ENCODE data around the gene C3orf70.

C3orf70 gene

DNA sequence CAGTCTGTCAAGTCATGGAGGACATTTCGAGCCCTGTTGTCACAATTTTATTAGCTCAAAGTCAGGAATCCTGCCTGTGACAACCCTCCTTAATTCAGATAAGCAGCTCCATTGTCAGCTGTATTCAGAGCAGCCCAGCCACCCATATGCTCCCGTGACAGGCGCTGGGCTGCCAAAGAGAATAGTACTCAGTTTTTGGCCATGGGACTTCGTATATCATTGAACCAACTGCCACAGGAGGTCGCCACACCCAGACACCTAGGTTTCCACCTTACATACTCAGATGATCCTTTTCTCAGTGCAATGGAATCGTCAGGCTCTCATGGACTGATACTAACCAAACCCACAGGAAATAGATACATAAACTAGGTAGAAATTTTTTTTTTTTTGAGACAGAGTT lies 100.2 kb downstream of the C3orf70 start:
- TF ChIP-seq ZNF169 (tag by site-specific recombination; IDR thresholded peaks at IDR 0.05): no peak
- TF ChIP-seq ZNF16 (tag by site-specific recombination; IDR thresholded peaks at IDR 0.05; ENCODE audit: low read depth): no peak
- no peak for TF ChIP-seq ZNF561 (tag by site-specific recombination; IDR thresholded peaks at IDR 0.05; ENCODE audit: borderline replicate concordance)
- no peak for TF ChIP-seq ZNF433 (tag by site-specific recombination; IDR thresholded peaks at IDR 0.05; ENCODE audit: low read depth)
- no peak for TF ChIP-seq ZBTB1 (tag by site-specific recombination; IDR thresholded peaks at IDR 0.05)
- TF ChIP-seq ZBTB8A (tag by site-specific recombination; IDR thresholded peaks at IDR 0.05): no peak
- no peak for TF ChIP-seq ZNF514 (tag by site-specific recombination; IDR thresholded peaks at IDR 0.05)
- no peak for TF ChIP-seq ZNF776 (tag by site-specific recombination; IDR thresholded peaks at IDR 0.05; ENCODE audit: borderline replicate concordance)
- no peak for TF ChIP-seq ZNF23 (tag by site-specific recombination; IDR thresholded peaks at IDR 0.05; ENCODE audit: borderline replicate concordance)
- no peak for TF ChIP-seq ZNF670 (tag by site-specific recombination; IDR thresholded peaks at IDR 0.05; ENCODE audit: low read depth)
- no peak for TF ChIP-seq BCL11A (tag by site-specific recombination; IDR thresholded peaks at IDR 0.05; ENCODE audit: low read depth)
- Histone ChIP-seq H3K4me3 (ENCODE audit: low read depth, low read length) (no peak overlapping the region), H3K9me3 (ENCODE audit: control insufficient read depth, insufficient read depth, low read depth, low read length) (no peaks in the 10 kb centered on the region), H3K27ac (ENCODE audit: extremely low read depth, low read depth, low read length) (no peak overlapping the region), H3K36me3 (ENCODE audit: control insufficient read depth in 2 of 2, insufficient read depth in 1 of 2, low read length in 2 of 2) (peaks cover 0 to 46% of the 10 kb centered on the region in 2 experiments; a peak in 2 of 3 replicates), H3K4me1 (ENCODE audit: control insufficient read depth, insufficient read depth, low read length) (no peaks in the 10 kb centered on the region)
- POLR2A ChIA-PET: no interaction called here
- CTCF ChIA-PET: no interaction called here

DNA sequence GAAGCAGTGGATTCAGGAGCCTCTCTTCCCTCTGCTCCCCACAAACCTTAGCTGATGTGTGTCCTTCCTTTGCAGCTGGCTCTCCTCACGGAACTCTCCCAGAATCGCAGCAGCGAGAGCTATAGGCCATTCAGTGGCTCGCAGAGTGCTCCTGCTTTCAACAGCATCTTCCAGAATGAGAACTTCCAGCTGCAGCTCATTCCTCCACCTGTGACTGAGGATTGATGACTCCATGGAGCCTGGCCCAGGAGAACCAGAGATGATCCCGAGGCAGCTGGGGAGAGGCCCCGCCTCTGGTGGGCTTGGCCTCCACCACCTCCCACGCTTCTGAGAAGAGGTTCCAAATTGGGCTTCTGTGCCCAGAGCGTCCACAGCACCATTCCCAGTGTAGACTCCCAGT lies 101.1 kb downstream of the C3orf70 start:
- CTCF ChIA-PET: no interaction called here
- no peaks in the 10 kb centered on the region for H3K9me3 ChIP-seq (ENCODE audit: control insufficient read depth, insufficient read depth, low read depth, low read length)
- H3K4me3 ChIP-seq (ENCODE audit: low read depth, low read length): no peak overlapping the region
- H3K36me3 ChIP-seq (ENCODE audit: control insufficient read depth in 2 of 2, insufficient read depth in 1 of 2, low read length in 2 of 2): peaks cover 0 to 46% of the 10 kb centered on the region in 2 experiments; a peak in 2 of 3 replicates
- POLR2A ChIA-PET: no interaction called here
- TF ChIP-seq ZNF514 (tag by site-specific recombination; IDR thresholded peaks at IDR 0.05) (no peak), ZNF175 (tag by site-specific recombination; IDR thresholded peaks at IDR 0.05) (no peak), ZNF16 (tag by site-specific recombination; IDR thresholded peaks at IDR 0.05; ENCODE audit: low read depth) (no peak), ZNF843 (tag by site-specific recombination; IDR thresholded peaks at IDR 0.05) (no peak), ZBTB48 (tag by site-specific recombination; IDR thresholded peaks at IDR 0.05) (no peak), ZNF311 (tag by site-specific recombination; IDR thresholded peaks at IDR 0.05; ENCODE audit: borderline replicate concordance) (no peak), ZNF146 (tag by site-specific recombination; IDR thresholded peaks at IDR 0.05) (no peak), ZNF768 (tag by site-specific recombination; IDR thresholded peaks at IDR 0.05) (no peak), ZFP41 (tag by site-specific recombination; IDR thresholded peaks at IDR 0.05; ENCODE audit: borderline replicate concordance) (no peak), SETDB1 (IDR thresholded peaks at IDR 0.05; ENCODE audit: insufficient read length, low read length) (no peak), ZNF184 (tag by site-specific recombination; IDR thresholded peaks at IDR 0.05) (no peak), SP2 (tag by site-specific recombination; IDR thresholded peaks at IDR 0.05) (no peak), OVOL3 (tag by site-specific recombination; IDR thresholded peaks at IDR 0.05) (no peak), HOXD13 (CRISPR knock-in tag; IDR thresholded peaks at IDR 0.05; ENCODE audit: borderline replicate concordance) (no peak)
- no peaks in the 10 kb centered on the region for H3K4me1 ChIP-seq (ENCODE audit: control insufficient read depth, insufficient read depth, low read length)
- H3K27ac ChIP-seq (ENCODE audit: extremely low read depth, low read depth, low read length): no peak overlapping the region

DNA sequence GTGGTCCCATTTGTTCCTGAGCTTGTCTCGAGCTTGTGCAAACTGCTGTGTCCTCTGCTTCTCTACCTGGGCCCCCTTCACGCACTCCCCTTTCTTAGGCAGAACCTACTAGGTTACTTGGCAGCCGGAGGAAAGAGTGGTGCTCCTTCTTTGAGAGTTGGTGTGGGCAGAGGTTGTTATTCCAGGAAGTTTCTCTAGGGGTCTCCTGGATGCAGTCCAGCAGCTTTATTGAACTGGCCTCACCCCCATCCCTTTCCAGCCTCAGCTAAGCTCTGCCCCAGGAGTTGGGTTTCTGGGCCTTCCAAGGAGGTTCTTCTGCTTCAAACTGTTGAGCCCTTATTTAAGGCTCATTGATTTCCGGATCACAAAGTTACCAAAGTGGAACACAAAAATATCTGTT lies 103.2 kb downstream of the C3orf70 start:
- H3K27ac ChIP-seq (ENCODE audit: extremely low read depth, low read depth, low read length): no peak overlapping the region
- H3K9me3 ChIP-seq (ENCODE audit: control insufficient read depth, insufficient read depth, low read depth, low read length): no peaks in the 10 kb centered on the region
- POLR2A ChIA-PET: no interaction called here
- H3K36me3 ChIP-seq (ENCODE audit: control insufficient read depth in 2 of 2, insufficient read depth in 1 of 2, low read length in 2 of 2): peaks cover 0 to 46% of the 10 kb centered on the region in 2 experiments; a peak in 2 of 3 replicates
- H3K4me1 ChIP-seq (ENCODE audit: control insufficient read depth, insufficient read depth, low read length): no peaks in the 10 kb centered on the region
- TF ChIP-seq ZNF785 (tag by site-specific recombination; IDR thresholded peaks at IDR 0.05) (no peak), ZNF366 (tag by site-specific recombination; conservative IDR thresholded peaks at IDR 0.05) (no peak), ZNF302 (tag by site-specific recombination; IDR thresholded peaks at IDR 0.05; ENCODE audit: low read depth) (no peak), ZNF239 (tag by site-specific recombination; IDR thresholded peaks at IDR 0.05) (no peak), ZNF521 (tag by site-specific recombination; IDR thresholded peaks at IDR 0.05) (no peak)
- no peak overlapping the region for H3K4me3 ChIP-seq (ENCODE audit: low read depth, low read length)
- CTCF ChIA-PET: interaction anchor here (0.7 to 0.8 kb wide), 2 partner anchors 114 to 886 kb away, joined by 3 read pairs; no protein-coding TSS in a partner anchor

Measured in HEK293 (cell line).